IMR-90 (cell line): ENCODE data around the gene DCTN1. TPM values are rescaled to one million over a fixed set of nuclear protein-coding genes. Genes with fewer than 3 reads are reported as not detected.

ENCODE experiments used
- ATAC-seq: fragments of 200-7000 bp; cut with Tn5 transposase; 2 replicates; pipeline ENCODE4 v1.9.1; 2020; ENCODE audit warnings: low read depth, mild to moderate bottlenecking, moderate library complexity
- BruUV-seq: library from RNA; stranded (reverse); fragments of 400-500 nt; replicated peaks from 2 replicates; lab custom pipeline; 2021; lab: Mats Ljungman, UMichigan
- CTCF ChIA-PET: fragments of 300-600 bp; formaldehyde crosslinking; extraction: SDS; loops from one replicate; lab custom pipeline; 2021; ENCODE audit warnings: antibody characterized with exemption; lab: Yijun Ruan, JAX
- POLR2A ChIA-PET: fragments of 300-600 bp; sonication (Branson Sonifier 250); formaldehyde crosslinking; loops from one replicate; lab custom pipeline; 2022; ENCODE audit warnings: antibody characterized with exemption; ENCODE audit not compliant: unreplicated experiment; lab: Charles Lee
- DNase-seq: peaks from one replicate; pipeline ENCODE4 v3.0.0; 2013
- H2AFZ ChIP-seq: replicated peaks from 2 replicates; pipeline ENCODE3; 2013; ENCODE audit warnings: low read length, mild to moderate bottlenecking; ENCODE audit not compliant: poor library complexity
- H2AK5ac ChIP-seq: 2 replicates; pipeline ENCODE4 v1.6.1; 2013; ENCODE audit warnings: low read depth, low read length, inconsistent platforms
- H2AK9ac ChIP-seq: replicated peaks from 2 replicates; pipeline ENCODE3; 2013; ENCODE audit warnings: mild to moderate bottlenecking, low read depth, low read length, moderate library complexity; ENCODE audit not compliant: poor library complexity
- H2BK120ac ChIP-seq: 2 replicates; pipeline ENCODE4 v1.6.1; 2013; ENCODE audit warnings: low read depth, low read length, inconsistent platforms
- H2BK15ac ChIP-seq: 3 replicates; pipeline ENCODE4 v1.6.1; 2013; ENCODE audit warnings: low read depth, low read length, inconsistent platforms
- H2BK20ac ChIP-seq: 2 replicates; pipeline ENCODE4 v1.6.1; 2013; ENCODE audit warnings: low read depth, mild to moderate bottlenecking, inconsistent platforms, low read length, moderate library complexity
- H2BK5ac ChIP-seq: 2 replicates; pipeline ENCODE4 v1.6.1; 2013; ENCODE audit warnings: mild to moderate bottlenecking, low read depth, low read length, inconsistent platforms; ENCODE audit not compliant: poor library complexity, severe bottlenecking
- H3K14ac ChIP-seq: replicated peaks from 2 replicates; pipeline ENCODE4 v1.6.1; 2013; ENCODE audit warnings: low read depth, low read length, inconsistent platforms
- H3K18ac ChIP-seq: 2 replicates; pipeline ENCODE4 v1.6.1; 2013; ENCODE audit warnings: low read depth, low read length, control low read depth
- H3K23ac ChIP-seq: 2 replicates; pipeline ENCODE4 v1.6.1; 2013; ENCODE audit warnings: low read depth, low read length, inconsistent platforms
- H3K27ac ChIP-seq: 2 replicates; pipeline ENCODE4 v1.5.1; 2013; ENCODE audit warnings: mild to moderate bottlenecking, control low read depth, low read length; ENCODE audit not compliant: insufficient read depth
- H3K27me3 ChIP-seq: 2 replicates; pipeline ENCODE4 v1.6.1; 2013; ENCODE audit warnings: low read length; ENCODE audit not compliant: control insufficient read depth, insufficient read depth
- H3K36me3 ChIP-seq: 2 replicates; pipeline ENCODE4 v1.6.1; 2013; ENCODE audit warnings: low read length, mixed read lengths; ENCODE audit not compliant: control insufficient read depth, insufficient read depth
- H3K4ac ChIP-seq: 2 replicates; pipeline ENCODE4 v1.6.1; 2013; ENCODE audit warnings: low read depth, low read length, inconsistent platforms
- H3K4me1 ChIP-seq: 2 replicates; pipeline ENCODE4 v1.6.1; 2013; ENCODE audit warnings: low read length, mixed read lengths; ENCODE audit not compliant: control insufficient read depth, insufficient read depth
- H3K4me2 ChIP-seq: 2 replicates; pipeline ENCODE4 v1.6.1; 2013; ENCODE audit warnings: low read depth, mild to moderate bottlenecking, control low read depth, low read length, moderate library complexity
- H3K4me3 ChIP-seq: 2 replicates; pipeline ENCODE4 v1.5.1; 2013; ENCODE audit warnings: low read depth, mild to moderate bottlenecking, control low read depth, low read length, moderate library complexity; ENCODE audit not compliant: insufficient read depth
- H3K56ac ChIP-seq: 2 replicates; pipeline ENCODE4 v1.6.1; 2013; ENCODE audit warnings: low read length, inconsistent platforms; ENCODE audit not compliant: insufficient read depth; ENCODE audit errors: extremely low read depth
- H3K79me1 ChIP-seq, 2 experiments: 2 replicates each; pipeline ENCODE4 v1.6.1; 2013; ENCODE audit warnings: low read length in 2 of 2, inconsistent platforms in 1 of 2, low read depth in 1 of 2
- H3K9ac ChIP-seq: 2 replicates; pipeline ENCODE4 v1.6.1; 2013; ENCODE audit warnings: low read depth, low read length, control low read depth
- H3K9me1 ChIP-seq: 2 replicates; pipeline ENCODE4 v1.6.1; 2013; ENCODE audit warnings: low read length, inconsistent platforms; ENCODE audit not compliant: insufficient read depth
- H3K9me3 ChIP-seq: 2 replicates; pipeline ENCODE4 v1.6.1; 2013; ENCODE audit warnings: low read length; ENCODE audit not compliant: control insufficient read depth, insufficient read depth
- H4K20me1 ChIP-seq: 2 replicates; pipeline ENCODE4 v1.6.1; 2013; ENCODE audit warnings: low read length, inconsistent platforms; ENCODE audit not compliant: insufficient read depth
- H4K5ac ChIP-seq: 2 replicates; pipeline ENCODE4 v1.6.1; 2013; ENCODE audit warnings: mild to moderate bottlenecking, low read depth, low read length, control low read depth
- H4K8ac ChIP-seq, 2 experiments: 2 replicates each; pipeline ENCODE4 v1.6.1; 2013; ENCODE audit warnings: low read depth in 2 of 2, low read length in 2 of 2, control low read depth in 1 of 2, inconsistent platforms in 1 of 2
- H4K91ac ChIP-seq: 2 replicates; pipeline ENCODE4 v1.6.1; 2013; ENCODE audit warnings: low read depth, low read length, inconsistent platforms; ENCODE audit not compliant: insufficient read depth
- BHLHE40 ChIP-seq: fragments of 150-350 bp; IDR thresholded peaks from 2 replicates; pipeline ENCODE4 v1.6.1; 2016; ENCODE audit warnings: mild to moderate bottlenecking, low read depth, low read length
- CEBPB ChIP-seq: IDR thresholded peaks from 2 replicates; pipeline ENCODE4 v1.6.1; 2012; ENCODE audit warnings: low read depth, low read length, improper control_type of control experiment
- CHD1 ChIP-seq: IDR thresholded peaks from 2 replicates; pipeline ENCODE4 v1.6.1; 2012; ENCODE audit warnings: low read depth, low read length, improper control_type of control experiment
- FOS ChIP-seq: fragments of 150-350 bp; IDR thresholded peaks from 2 replicates; pipeline ENCODE4 v1.6.1; 2016; ENCODE audit warnings: low read depth, low read length
- MAFK ChIP-seq: IDR thresholded peaks from 2 replicates; pipeline ENCODE4 v1.6.1; 2012; ENCODE audit warnings: low read depth, low read length, improper control_type of control experiment
- MAZ ChIP-seq: IDR thresholded peaks from 2 replicates; pipeline ENCODE4 v1.6.1; 2012; ENCODE audit warnings: low read depth, mild to moderate bottlenecking, low read length, improper control_type of control experiment, moderate library complexity, borderline replicate concordance
- RCOR1 ChIP-seq: IDR thresholded peaks from 2 replicates; pipeline ENCODE4 v1.6.1; 2012; ENCODE audit warnings: mild to moderate bottlenecking, low read length, improper control_type of control experiment; ENCODE audit not compliant: insufficient replicate concordance
- RFX5 ChIP-seq: IDR thresholded peaks from 2 replicates; pipeline ENCODE4 v1.8.0; 2012; ENCODE audit warnings: low read depth, mild to moderate bottlenecking, low read length, moderate library complexity
- SMC3 ChIP-seq: fragments of 150-350 bp; IDR thresholded peaks from 2 replicates; pipeline ENCODE4 v1.6.1; 2016; ENCODE audit warnings: low read depth, mild to moderate bottlenecking, antibody characterized with exemption, low read length, moderate library complexity
- WGBS, 2 experiments: methylation state at CpG; one replicate each; pipeline versions ENCODE4 v1.1.5 to v1.1.7; 2013; ENCODE audit warnings: missing lambda C conversion rate in 2 of 2; ENCODE audit not compliant: insufficient read length in 1 of 2; ENCODE audit errors: extremely low coverage in 2 of 2; 5-methylcytosine and 5-hydroxymethylcytosine counted together
- dilution Hi-C: fragments of 300-500 bp; cut with HindIII; formaldehyde crosslinking; loops from one replicate; pipeline ENCODE4 v1.14.3; 2018; ENCODE audit warnings: low sequenced_read_pairs; ENCODE audit not compliant: unreplicated experiment
- in situ Hi-C: fragments of 300-500 bp; cut with MboI; formaldehyde crosslinking; loops from 3 replicates; pipeline ENCODE4 v1.14.3; 2019; ENCODE audit warnings: low sequenced_read_pairs, inconsistent platforms, mixed read lengths
- intact Hi-C: fragments of 100-400 bp; cut with micrococcal nuclease; formaldehyde crosslinking; loops from 2 replicates; pipeline ENCODE4 v1.10.0; 2022
- polyA plus RNA-seq, 3 experiments: library from polyadenylated mRNA; depleted of rRNA; stranded (reverse); fragments of >200 nt; gene quantifications; 2 replicates each; pipeline ENCODE4 v1.2.3, GENCODE V29; 2012; ENCODE audit warnings: low replicate concordance in 1 of 3
- total RNA-seq: library from RNA; depleted of rRNA; stranded (reverse); fragments of >200 nt; gene quantifications from 2 replicates; pipeline ENCODE4 v1.2.3, GENCODE V29; 2012
- TF ChIP-seq, protein P1 (sequence below): conservative IDR thresholded peaks from 2 replicates; pipeline ENCODE4 v1.5.1; 2012; ENCODE audit warnings: mild to moderate bottlenecking, low read depth, low read length, improper control_type of control experiment
- TF ChIP-seq, protein P2 (sequence below): fragments of 150-350 bp; IDR thresholded peaks from 2 replicates; pipeline ENCODE4 v1.6.1; 2017; ENCODE audit warnings: mild to moderate bottlenecking, antibody characterized with exemption, low read length, low read depth

Gene DCTN1
- total and polyA plus RNA-seq, 2 of the 4 experiments (the other 2 are of a cell fraction): 136 to 204 TPM

DNA sequence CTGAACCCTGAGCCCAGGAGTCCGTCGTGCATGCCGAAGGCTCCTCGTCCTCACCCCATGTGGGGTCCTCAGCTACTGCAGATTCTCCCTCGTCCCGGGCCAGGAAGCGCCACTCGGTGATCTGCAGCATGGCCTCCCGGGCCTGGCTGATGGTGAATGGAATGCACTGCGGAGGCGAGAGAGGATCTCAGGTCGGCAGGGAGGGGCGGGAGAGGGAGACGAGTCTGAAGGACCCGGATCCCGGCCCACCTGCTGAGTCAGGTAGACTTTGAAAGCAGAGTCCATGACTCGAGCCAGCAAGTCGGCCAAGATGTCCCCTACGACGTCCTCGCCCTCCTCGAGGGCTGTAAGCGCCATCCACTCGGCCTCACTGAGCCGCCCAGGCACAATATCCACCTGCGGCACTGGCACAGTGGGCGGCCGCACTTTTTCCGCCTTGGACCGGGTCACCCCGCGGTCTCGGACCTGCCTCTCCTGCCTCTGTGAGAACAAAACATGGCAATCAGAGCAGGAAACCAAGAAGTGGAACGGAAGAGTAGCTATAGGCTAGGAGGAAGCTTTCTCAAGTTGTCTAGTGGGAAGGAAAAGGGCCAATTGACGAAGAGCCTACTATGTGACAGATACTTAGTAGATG lies 35.8 kb upstream of the DCTN1 start:
- Histone ChIP-seq H2AFZ (peak overlapping the region; percentile 86), H4K5ac (no peak overlapping the region), H3K36me3 (no peaks in the 10 kb centered on the region), H2AK9ac (peak overlapping the region; percentile 13), H3K56ac (no peak overlapping the region), H4K8ac (no peak overlapping the region; a peak in 1 of 4 replicates), H4K20me1 (no peaks in the 10 kb centered on the region), H2BK120ac (no peak overlapping the region), H3K4me2 (no peak overlapping the region), H3K4me3 (no peak overlapping the region), H4K91ac (no peak overlapping the region), H3K9me1 (no peaks in the 10 kb centered on the region), H3K9ac (no peak overlapping the region), H3K27me3 (peaks cover 32% of the 10 kb centered on the region), H3K18ac (no peak overlapping the region), H3K9me3 (no peaks in the 10 kb centered on the region), H3K14ac (no peak overlapping the region), H3K27ac (no peak overlapping the region), H2AK5ac (no peak overlapping the region), H3K79me1 (no peaks in the 10 kb centered on the region), H3K23ac (no peak overlapping the region), H3K4me1 (no peaks in the 10 kb centered on the region), H2BK5ac (no peak overlapping the region), H2BK15ac (no peak overlapping the region), H3K4ac (no peak overlapping the region), H2BK20ac (no peak overlapping the region)
- TF ChIP-seq RFX5 (no peak), SMC3 (no peak), CHD1 (no peak), MAFK (no peak), FOS (no peak), BHLHE40 (no peak), MAZ (no peak), RCOR1 (no peak), CEBPB (no peak)
- TF ChIP-seq, protein P1, sequence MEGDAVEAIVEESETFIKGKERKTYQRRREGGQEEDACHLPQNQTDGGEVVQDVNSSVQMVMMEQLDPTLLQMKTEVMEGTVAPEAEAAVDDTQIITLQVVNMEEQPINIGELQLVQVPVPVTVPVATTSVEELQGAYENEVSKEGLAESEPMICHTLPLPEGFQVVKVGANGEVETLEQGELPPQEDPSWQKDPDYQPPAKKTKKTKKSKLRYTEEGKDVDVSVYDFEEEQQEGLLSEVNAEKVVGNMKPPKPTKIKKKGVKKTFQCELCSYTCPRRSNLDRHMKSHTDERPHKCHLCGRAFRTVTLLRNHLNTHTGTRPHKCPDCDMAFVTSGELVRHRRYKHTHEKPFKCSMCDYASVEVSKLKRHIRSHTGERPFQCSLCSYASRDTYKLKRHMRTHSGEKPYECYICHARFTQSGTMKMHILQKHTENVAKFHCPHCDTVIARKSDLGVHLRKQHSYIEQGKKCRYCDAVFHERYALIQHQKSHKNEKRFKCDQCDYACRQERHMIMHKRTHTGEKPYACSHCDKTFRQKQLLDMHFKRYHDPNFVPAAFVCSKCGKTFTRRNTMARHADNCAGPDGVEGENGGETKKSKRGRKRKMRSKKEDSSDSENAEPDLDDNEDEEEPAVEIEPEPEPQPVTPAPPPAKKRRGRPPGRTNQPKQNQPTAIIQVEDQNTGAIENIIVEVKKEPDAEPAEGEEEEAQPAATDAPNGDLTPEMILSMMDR: no peak
- TF ChIP-seq, protein P2, sequence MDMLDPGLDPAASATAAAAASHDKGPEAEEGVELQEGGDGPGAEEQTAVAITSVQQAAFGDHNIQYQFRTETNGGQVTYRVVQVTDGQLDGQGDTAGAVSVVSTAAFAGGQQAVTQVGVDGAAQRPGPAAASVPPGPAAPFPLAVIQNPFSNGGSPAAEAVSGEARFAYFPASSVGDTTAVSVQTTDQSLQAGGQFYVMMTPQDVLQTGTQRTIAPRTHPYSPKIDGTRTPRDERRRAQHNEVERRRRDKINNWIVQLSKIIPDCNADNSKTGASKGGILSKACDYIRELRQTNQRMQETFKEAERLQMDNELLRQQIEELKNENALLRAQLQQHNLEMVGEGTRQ: no peak
- intact Hi-C loops (no loop called here), dilution Hi-C loops (no loop called here), in situ Hi-C loops (no loop called here)
- no TSS peak for BruUV-seq
- WGBS, 2 experiments: 54% methylated on average over 11 of the region's 35 CpGs; no CpG with 5 or more reads in 1 of the 2 experiments
- POLR2A ChIA-PET: no interaction called here
- DNase-seq (no peak), ATAC-seq (no peak)
- CTCF ChIA-PET: no interaction called here
